ENCODE data around the gene IGSF23.
"Not testable (repeated sequence)": the region's sequence is repeated elsewhere in the genome, so short reads cannot be mapped to it uniquely, and the experiment has no call there.

IGSF23 gene

DNA sequence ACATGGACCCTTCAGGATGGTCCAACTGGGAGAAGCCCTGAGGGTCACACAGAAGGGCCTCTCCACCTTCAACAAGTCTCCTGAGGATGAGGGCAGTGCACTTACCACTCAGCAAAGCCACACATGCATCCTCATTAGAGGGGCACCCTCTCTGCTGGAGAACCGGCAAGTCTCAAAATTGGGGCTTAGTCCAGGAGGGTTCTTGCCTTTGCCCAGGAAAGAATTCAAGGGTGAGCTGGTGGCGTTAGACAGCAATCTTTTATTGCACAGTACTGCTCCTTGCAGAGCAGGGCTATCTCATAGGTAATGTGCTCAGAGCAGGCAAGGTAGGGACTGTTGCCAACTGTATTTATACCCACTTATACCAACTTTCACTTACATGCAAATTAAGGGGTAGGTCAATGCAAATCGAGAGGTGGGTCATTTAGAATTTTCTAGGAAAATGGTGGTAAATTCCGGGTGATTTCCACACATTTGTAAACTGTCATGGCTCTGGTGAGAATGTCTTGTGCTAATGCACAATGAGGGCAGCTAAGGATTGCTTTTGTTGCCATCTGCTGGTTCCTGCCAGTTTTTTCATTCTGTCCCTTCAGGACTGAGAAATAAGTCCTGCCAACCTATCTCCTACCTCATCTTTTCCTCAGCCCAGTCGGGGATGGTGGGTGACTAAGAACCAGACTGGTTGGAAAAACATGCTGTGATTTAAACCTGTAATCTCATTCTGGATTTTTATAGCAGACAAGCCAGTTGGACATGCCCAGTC lies 27.8 kb upstream of the IGSF23 start:
- H3K9ac ChIP-seq = no peak overlapping the region
- H2AFZ ChIP-seq = no peak overlapping the region
- no peaks in the 10 kb centered on the region for H3K4me1 ChIP-seq
- H3K9me3 ChIP-seq (ENCODE audit: control insufficient read depth, low read length) = no peaks in the 10 kb centered on the region
- no peak overlapping the region for H3K4me3 ChIP-seq (ENCODE audit: low read depth, low read length)
- no peak overlapping the region for H3K4me2 ChIP-seq (ENCODE audit: low read length)
- H3K36me3 ChIP-seq (ENCODE audit: control insufficient read depth, insufficient read depth, low read length) = no peaks in the 10 kb centered on the region
- H3K27me3 ChIP-seq (ENCODE audit: control insufficient read depth, insufficient read depth, low read length) = no peaks in the 10 kb centered on the region
- H3K27ac ChIP-seq = no peak overlapping the region
- no peaks in the 10 kb centered on the region for H3K79me2 ChIP-seq
- TF ChIP-seq, protein P1, sequence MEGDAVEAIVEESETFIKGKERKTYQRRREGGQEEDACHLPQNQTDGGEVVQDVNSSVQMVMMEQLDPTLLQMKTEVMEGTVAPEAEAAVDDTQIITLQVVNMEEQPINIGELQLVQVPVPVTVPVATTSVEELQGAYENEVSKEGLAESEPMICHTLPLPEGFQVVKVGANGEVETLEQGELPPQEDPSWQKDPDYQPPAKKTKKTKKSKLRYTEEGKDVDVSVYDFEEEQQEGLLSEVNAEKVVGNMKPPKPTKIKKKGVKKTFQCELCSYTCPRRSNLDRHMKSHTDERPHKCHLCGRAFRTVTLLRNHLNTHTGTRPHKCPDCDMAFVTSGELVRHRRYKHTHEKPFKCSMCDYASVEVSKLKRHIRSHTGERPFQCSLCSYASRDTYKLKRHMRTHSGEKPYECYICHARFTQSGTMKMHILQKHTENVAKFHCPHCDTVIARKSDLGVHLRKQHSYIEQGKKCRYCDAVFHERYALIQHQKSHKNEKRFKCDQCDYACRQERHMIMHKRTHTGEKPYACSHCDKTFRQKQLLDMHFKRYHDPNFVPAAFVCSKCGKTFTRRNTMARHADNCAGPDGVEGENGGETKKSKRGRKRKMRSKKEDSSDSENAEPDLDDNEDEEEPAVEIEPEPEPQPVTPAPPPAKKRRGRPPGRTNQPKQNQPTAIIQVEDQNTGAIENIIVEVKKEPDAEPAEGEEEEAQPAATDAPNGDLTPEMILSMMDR (IDR thresholded peaks at IDR 0.05) = no peak

DNA sequence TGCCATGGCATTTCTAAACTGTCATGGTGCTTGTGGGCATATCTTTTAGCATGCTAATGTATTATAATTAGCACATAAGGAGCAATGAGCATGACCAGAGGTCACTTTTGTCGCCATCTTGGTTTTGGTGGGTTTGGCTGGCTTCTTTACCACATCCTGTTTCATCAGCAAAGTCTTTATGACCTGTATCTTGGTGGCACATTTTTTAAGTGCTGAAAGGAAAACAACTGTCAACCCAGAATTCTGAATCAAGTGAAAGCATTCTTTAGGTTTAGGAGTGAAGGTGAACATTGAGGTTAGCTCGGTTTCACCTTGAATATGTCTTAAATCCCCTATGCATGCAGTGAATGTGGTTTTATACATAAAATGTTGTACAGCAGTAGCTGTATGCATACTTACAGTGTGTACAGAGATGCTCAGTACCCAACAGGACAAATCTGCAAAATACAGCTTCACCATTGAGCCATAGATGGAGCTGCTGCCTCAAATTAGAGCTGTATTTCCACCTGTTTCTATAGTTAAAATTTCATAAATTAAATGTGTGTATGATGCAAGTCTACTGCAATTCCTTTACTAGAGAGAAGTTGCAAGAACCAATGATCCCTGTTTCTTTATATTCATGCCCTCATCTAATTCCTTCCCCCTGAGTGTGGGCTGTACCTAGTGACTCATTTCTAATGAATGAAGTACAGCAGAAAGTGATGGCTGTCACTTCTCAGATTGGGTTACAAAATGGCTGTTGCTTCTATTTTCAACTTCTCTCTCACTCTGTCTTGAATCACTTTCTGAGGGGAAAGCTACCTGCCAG lies 25.2 kb upstream of the IGSF23 start:
- TF ChIP-seq, protein P1 (IDR thresholded peaks at IDR 0.05) = no peak
- no peaks in the 10 kb centered on the region for H3K79me2 ChIP-seq
- no peaks in the 10 kb centered on the region for H3K4me1 ChIP-seq
- no peak overlapping the region for H2AFZ ChIP-seq
- no peaks in the 10 kb centered on the region for H3K9me3 ChIP-seq (ENCODE audit: control insufficient read depth, low read length)
- H3K27ac ChIP-seq = no peak overlapping the region
- no peak overlapping the region for H3K9ac ChIP-seq
- no peaks in the 10 kb centered on the region for H3K36me3 ChIP-seq (ENCODE audit: control insufficient read depth, insufficient read depth, low read length)
- H3K4me2 ChIP-seq (ENCODE audit: low read length) = no peak overlapping the region
- H3K4me3 ChIP-seq (ENCODE audit: low read depth, low read length) = no peak overlapping the region
- H3K27me3 ChIP-seq (ENCODE audit: control insufficient read depth, insufficient read depth, low read length) = no peaks in the 10 kb centered on the region

DNA sequence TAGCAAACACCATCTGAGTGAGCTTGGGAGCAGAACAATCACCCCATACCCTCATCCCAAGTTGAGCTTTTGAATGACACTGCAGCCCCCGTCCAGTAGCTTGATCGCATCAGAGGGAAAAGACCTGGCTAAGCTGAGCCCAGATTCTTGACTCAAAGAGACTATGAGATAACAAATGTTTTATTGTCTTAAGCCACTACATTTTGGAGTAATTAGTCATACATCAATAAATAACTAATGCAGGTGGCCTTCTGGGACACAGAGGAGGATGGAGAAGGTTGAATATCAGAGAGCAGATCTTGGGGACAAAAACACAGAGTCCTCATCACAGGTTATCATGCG lies 24.6 kb upstream of the IGSF23 start:
- TF ChIP-seq, protein P1 (IDR thresholded peaks at IDR 0.05) = no peak
- no peaks in the 10 kb centered on the region for H3K4me1 ChIP-seq
- no peaks in the 10 kb centered on the region for H3K27me3 ChIP-seq (ENCODE audit: control insufficient read depth, insufficient read depth, low read length)
- H3K4me2 ChIP-seq (ENCODE audit: low read length) = no peak overlapping the region
- no peak overlapping the region for H2AFZ ChIP-seq
- no peaks in the 10 kb centered on the region for H3K9me3 ChIP-seq (ENCODE audit: control insufficient read depth, low read length)
- H3K27ac ChIP-seq = no peak overlapping the region
- H3K4me3 ChIP-seq (ENCODE audit: low read depth, low read length) = no peak overlapping the region
- no peaks in the 10 kb centered on the region for H3K36me3 ChIP-seq (ENCODE audit: control insufficient read depth, insufficient read depth, low read length)
- no peaks in the 10 kb centered on the region for H3K79me2 ChIP-seq
- no peak overlapping the region for H3K9ac ChIP-seq

DNA sequence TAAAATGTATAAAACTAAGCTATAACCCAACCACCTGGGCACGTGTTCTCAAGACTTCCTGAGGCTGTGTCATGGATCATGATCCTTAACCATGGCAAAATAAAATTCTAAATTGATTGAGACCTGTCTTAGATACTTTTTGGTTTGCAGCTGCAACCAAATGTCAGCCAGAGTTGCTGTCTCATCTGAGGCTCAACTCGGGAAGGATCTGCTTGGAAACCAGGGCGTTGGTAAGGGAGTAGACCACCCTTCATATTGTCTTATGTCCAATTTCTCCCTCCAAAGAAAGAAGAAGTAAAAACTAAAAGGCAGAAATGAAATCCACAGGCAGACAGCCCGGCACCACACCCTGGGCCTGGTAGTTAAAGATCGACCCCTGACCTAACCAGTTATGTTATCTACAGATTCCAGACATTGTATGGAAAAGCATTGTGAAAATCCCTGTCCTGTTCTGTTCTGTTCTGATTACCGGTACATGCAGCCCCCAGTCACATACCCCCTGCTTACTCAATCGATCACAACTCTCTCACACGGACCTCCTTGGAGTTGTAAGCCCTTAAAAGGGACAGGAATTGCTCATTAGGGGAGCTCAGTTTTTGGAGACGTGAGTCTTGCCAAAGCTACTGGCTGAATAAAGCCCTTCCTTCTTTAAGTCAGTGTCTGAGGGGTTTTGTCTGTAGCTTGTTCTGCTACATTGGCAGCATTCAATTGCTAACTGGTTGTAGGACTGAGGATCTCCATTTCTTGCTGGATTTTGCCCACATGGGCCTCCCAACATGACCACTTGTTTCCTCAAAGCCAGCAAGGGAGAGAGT lies 22.9 kb upstream of the IGSF23 start:
- H3K79me2 ChIP-seq = no peaks in the 10 kb centered on the region
- no peaks in the 10 kb centered on the region for H3K4me1 ChIP-seq
- H3K4me3 ChIP-seq (ENCODE audit: low read depth, low read length) = no peak overlapping the region
- no peak overlapping the region for H3K9ac ChIP-seq
- no peak overlapping the region for H2AFZ ChIP-seq
- no peaks in the 10 kb centered on the region for H3K27me3 ChIP-seq (ENCODE audit: control insufficient read depth, insufficient read depth, low read length)
- no peak overlapping the region for H3K4me2 ChIP-seq (ENCODE audit: low read length)
- no peaks in the 10 kb centered on the region for H3K9me3 ChIP-seq (ENCODE audit: control insufficient read depth, low read length)
- no peaks in the 10 kb centered on the region for H3K36me3 ChIP-seq (ENCODE audit: control insufficient read depth, insufficient read depth, low read length)
- TF ChIP-seq, protein P1 (IDR thresholded peaks at IDR 0.05) = no peak
- H3K27ac ChIP-seq = no peak overlapping the region

DNA sequence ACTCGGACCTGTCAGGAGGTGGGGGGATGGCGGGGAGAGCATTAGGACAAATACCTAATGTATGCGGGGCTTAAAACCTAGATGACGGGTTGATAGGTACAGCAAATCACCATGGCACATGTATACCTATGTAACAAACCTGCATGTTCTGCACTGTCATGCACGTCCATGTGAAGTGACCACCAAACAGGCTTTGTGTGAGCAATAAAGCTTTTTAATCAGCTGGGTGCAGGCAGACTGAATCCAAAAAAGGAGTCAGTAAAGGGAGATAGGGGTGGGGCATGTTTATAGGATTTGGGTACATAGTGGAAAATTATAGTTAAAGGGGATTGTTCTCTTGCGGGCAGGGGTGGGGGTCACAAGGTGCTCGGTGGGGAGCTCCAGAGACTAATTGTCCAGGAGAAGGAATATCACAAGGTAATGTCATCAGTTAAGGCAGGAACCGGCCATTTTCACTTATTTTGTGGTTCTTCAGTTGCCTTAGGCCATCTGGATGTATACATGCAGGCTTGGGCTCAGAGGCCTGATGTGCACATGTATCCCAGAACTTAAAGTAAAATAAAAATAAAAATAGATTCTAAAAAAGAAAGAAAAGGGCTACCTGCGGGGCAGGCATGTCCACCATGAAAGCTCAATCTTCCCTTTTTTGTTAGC lies 21.9 kb upstream of the IGSF23 start:
- H3K4me1 ChIP-seq, H3K27ac ChIP-seq: not testable (repeated sequence)

More for the DNA sequence above, 21.9 kb upstream of the IGSF23 start:
- H2AFZ ChIP-seq; H3K36me3 ChIP-seq (ENCODE audit: control insufficient read depth, insufficient read depth, low read length); H3K27me3 ChIP-seq (ENCODE audit: control insufficient read depth, insufficient read depth, low read length); H3K9me3 ChIP-seq (ENCODE audit: control insufficient read depth, low read length); H3K79me2 ChIP-seq; H3K9ac ChIP-seq; H3K4me3 ChIP-seq (ENCODE audit: low read depth, low read length); H3K4me2 ChIP-seq (ENCODE audit: low read length): not testable (repeated sequence)

Data from parathyroid adenoma (tissue), 2 donors.